PC-3 (cell line): ENCODE data around the gene AKR7A2. TPM values are rescaled to one million over a fixed set of nuclear protein-coding genes. Genes with fewer than 3 reads are reported as not detected.

Experiments used
- ATAC-seq: fragments of 200-7000 bp; cut with Tn5 transposase; 2 replicates; pipeline ENCODE4 v1.9.1; 2020; ENCODE audit warnings: mild to moderate bottlenecking, moderate library complexity
- BruUV-seq: library from RNA; stranded (reverse); fragments of 400-500 nt; replicated peaks from 2 replicates; lab custom pipeline; 2021; lab: Mats Ljungman, UMichigan
- CTCF ChIA-PET: fragments of 300-600 bp; sonication (Branson Sonifier 250); formaldehyde crosslinking; loops from one replicate; lab custom pipeline; 2022; ENCODE audit warnings: antibody characterized with exemption; lab: Charles Lee
- POLR2A ChIA-PET: fragments of 300-600 bp; sonication (Branson Sonifier 250); formaldehyde crosslinking; loops from one replicate; lab custom pipeline; 2022; ENCODE audit warnings: antibody characterized with exemption; ENCODE audit not compliant: unreplicated experiment; lab: Charles Lee
- DNase-seq: peaks from one replicate; pipeline ENCODE4 v3.0.0-alpha.2; 2015
- H2AFZ ChIP-seq: fragments of 300-600 bp; sonication (generic); 2 replicates; pipeline ENCODE4 v1.6.0; 2016; ENCODE audit warnings: antibody characterized with exemption, low read length
- H3F3A ChIP-seq: fragments of 300-600 bp; sonication (generic); one replicate; pipeline ENCODE4 v1.6.0; 2017; ENCODE audit warnings: antibody characterized with exemption, low read length, control low read depth, mild to moderate bottlenecking; ENCODE audit not compliant: unreplicated experiment
- H3K27ac ChIP-seq: fragments of 300-600 bp; sonication (generic); 2 replicates; pipeline ENCODE4 v1.5.1; 2016; ENCODE audit warnings: mild to moderate bottlenecking, low read length
- H3K27me3 ChIP-seq: fragments of 300-600 bp; sonication (generic); 2 replicates; pipeline ENCODE4 v1.6.1; 2016; ENCODE audit warnings: low read length, mixed read lengths
- H3K36me3 ChIP-seq: fragments of 300-600 bp; sonication (generic); 2 replicates; pipeline ENCODE4 v1.6.1; 2016; ENCODE audit warnings: low read depth, mixed run types, low read length, mixed read lengths
- H3K4me1 ChIP-seq: fragments of 300-600 bp; sonication (generic); 2 replicates; pipeline ENCODE4 v1.5.1; 2016; ENCODE audit warnings: low read length; ENCODE audit not compliant: insufficient read depth
- H3K4me2 ChIP-seq: fragments of 300-600 bp; sonication (generic); 2 replicates; pipeline ENCODE4 v1.6.0; 2016; ENCODE audit warnings: low read length
- H3K4me3 ChIP-seq: fragments of 300-600 bp; sonication (generic); 2 replicates; pipeline ENCODE4 v1.5.1; 2016; ENCODE audit warnings: mild to moderate bottlenecking, low read length, mixed read lengths
- H3K79me2 ChIP-seq: fragments of 300-600 bp; sonication (generic); 2 replicates; pipeline ENCODE4 v1.6.1; 2017; ENCODE audit warnings: low read length, mixed read lengths
- H3K9ac ChIP-seq: fragments of 300-600 bp; sonication (generic); 2 replicates; pipeline ENCODE4 v1.6.0; 2016; ENCODE audit warnings: mild to moderate bottlenecking, low read length
- H3K9me2 ChIP-seq: fragments of 300-600 bp; sonication (generic); replicated peaks from 2 replicates; pipeline ENCODE4 v1.6.1; 2016; ENCODE audit warnings: mixed run types, low read length, mixed read lengths
- H3K9me3 ChIP-seq: fragments of 300-600 bp; sonication (generic); 2 replicates; pipeline ENCODE4 v1.6.1; 2016; ENCODE audit warnings: low read length, mixed read lengths
- H4K20me1 ChIP-seq: fragments of 300-600 bp; sonication (generic); 2 replicates; pipeline ENCODE4 v1.6.1; 2016; ENCODE audit warnings: low read length, mixed read lengths
- EZH2 ChIP-seq: fragments of 300-600 bp; sonication (generic); IDR thresholded peaks from one replicate; pipeline ENCODE4 v1.6.1; 2017; ENCODE audit warnings: antibody characterized with exemption, mild to moderate bottlenecking, low read length; ENCODE audit not compliant: unreplicated experiment
- EZH2phosphoT487 ChIP-seq: fragments of 300-600 bp; sonication (generic); IDR thresholded peaks from 2 replicates; pipeline ENCODE4 v1.6.1; 2018; ENCODE audit warnings: mild to moderate bottlenecking, antibody characterized with exemption, low read length, borderline replicate concordance
- intact Hi-C: fragments of 100-400 bp; cut with micrococcal nuclease; formaldehyde crosslinking; loops from 2 replicates; pipeline ENCODE4 v1.9.0; 2023
- total RNA-seq: library from RNA; depleted of rRNA; stranded (reverse); fragments of >200 nt; gene quantifications from 2 replicates; pipeline ENCODE4 v1.2.3, GENCODE V29; 2014
- TF ChIP-seq, protein P1 (sequence below): fragments of 300-600 bp; sonication (generic); conservative IDR thresholded peaks from 2 replicates; pipeline ENCODE4 v1.5.1; 2017; ENCODE audit warnings: antibody characterized with exemption, low read depth, mild to moderate bottlenecking, low read length

The AKR7A2 gene
- total RNA-seq, 1 experiment from 2014 or later = 63.3 TPM

GRCh38 chr1:19268445-19268844, 43.5 kb downstream of the AKR7A2 start:
- Histone ChIP-seq H3K27ac (no peak overlapping the region), H3K4me1 (peaks cover 4% of the 10 kb centered on the region), H3F3A (no peaks in the 10 kb centered on the region), H3K36me3 (no peaks in the 10 kb centered on the region), H3K9me3 (no peaks in the 10 kb centered on the region), H3K4me3 (no peak overlapping the region), H3K9ac (no peak overlapping the region), H3K9me2 (no peaks in the 10 kb centered on the region), H3K4me2 (no peak overlapping the region), H3K27me3 (no peaks in the 10 kb centered on the region), H4K20me1 (no peaks in the 10 kb centered on the region), H3K79me2 (no peaks in the 10 kb centered on the region), H2AFZ (no peak overlapping the region)
- no peak for TF ChIP-seq EZH2
- TF ChIP-seq, protein P1, sequence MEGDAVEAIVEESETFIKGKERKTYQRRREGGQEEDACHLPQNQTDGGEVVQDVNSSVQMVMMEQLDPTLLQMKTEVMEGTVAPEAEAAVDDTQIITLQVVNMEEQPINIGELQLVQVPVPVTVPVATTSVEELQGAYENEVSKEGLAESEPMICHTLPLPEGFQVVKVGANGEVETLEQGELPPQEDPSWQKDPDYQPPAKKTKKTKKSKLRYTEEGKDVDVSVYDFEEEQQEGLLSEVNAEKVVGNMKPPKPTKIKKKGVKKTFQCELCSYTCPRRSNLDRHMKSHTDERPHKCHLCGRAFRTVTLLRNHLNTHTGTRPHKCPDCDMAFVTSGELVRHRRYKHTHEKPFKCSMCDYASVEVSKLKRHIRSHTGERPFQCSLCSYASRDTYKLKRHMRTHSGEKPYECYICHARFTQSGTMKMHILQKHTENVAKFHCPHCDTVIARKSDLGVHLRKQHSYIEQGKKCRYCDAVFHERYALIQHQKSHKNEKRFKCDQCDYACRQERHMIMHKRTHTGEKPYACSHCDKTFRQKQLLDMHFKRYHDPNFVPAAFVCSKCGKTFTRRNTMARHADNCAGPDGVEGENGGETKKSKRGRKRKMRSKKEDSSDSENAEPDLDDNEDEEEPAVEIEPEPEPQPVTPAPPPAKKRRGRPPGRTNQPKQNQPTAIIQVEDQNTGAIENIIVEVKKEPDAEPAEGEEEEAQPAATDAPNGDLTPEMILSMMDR = no peak
- no peak for TF ChIP-seq EZH2phosphoT487
- DNase-seq = no peak
- no TSS peak for BruUV-seq
- intact Hi-C loops = no loop called here
- ChIA-PET POLR2A (no interaction called here), CTCF (no interaction called here)
- ATAC-seq = no peak

- no peak overlapping the region for H3K27ac ChIP-seq
- ATAC-seq = no peak
- no peaks in the 10 kb centered on the region for H3K79me2 ChIP-seq
- no peaks in the 10 kb centered on the region for H4K20me1 ChIP-seq
- H2AFZ ChIP-seq = no peak overlapping the region
- no peaks in the 10 kb centered on the region for H3K27me3 ChIP-seq
- H3K9ac ChIP-seq = no peak overlapping the region
- TF ChIP-seq, protein P1 = no peak
- TF ChIP-seq EZH2 (no peak), EZH2phosphoT487 (no peak)
- POLR2A ChIA-PET = no interaction called here
- no peak for DNase-seq
- no peaks in the 10 kb centered on the region for H3K9me3 ChIP-seq
- H3K9me2 ChIP-seq = no peaks in the 10 kb centered on the region
- BruUV-seq = no TSS peak
- H3K36me3 ChIP-seq = peaks cover 19% of the 10 kb centered on the region
- no peak overlapping the region for H3K4me2 ChIP-seq
- intact Hi-C loops = no loop called here
- no peak overlapping the region for H3K4me3 ChIP-seq
- no peaks in the 10 kb centered on the region for H3K4me1 ChIP-seq
- CTCF ChIA-PET = no interaction called here
- H3F3A ChIP-seq = no peaks in the 10 kb centered on the region
Observed at GRCh38 chr1:19262744-19263143, 49.2 kb downstream of the AKR7A2 start.

DNA sequence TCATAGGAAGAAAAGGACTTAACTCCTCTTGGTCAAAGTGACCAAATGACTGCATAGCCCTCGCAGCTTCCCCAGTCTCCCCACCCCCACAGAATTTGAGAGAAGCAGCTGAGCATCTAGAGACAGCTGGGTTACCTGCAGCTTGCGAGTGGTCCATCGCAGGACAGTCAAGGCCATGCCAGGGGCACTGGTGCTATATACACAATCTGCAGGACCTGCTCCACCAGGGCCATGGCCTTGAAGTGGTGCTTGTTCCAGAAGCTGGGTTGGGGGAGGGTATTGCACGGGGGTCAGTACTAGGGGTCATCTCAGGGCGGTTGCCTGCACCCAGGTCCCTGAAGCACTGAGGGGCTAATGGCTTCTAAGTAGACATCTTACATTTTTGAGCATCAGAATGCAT, 49.9 kb downstream of the AKR7A2 start:
- DNase-seq (no peak), ATAC-seq (no peak)
- CTCF ChIA-PET = no interaction called here
- Histone ChIP-seq H3K27me3 (no peaks in the 10 kb centered on the region), H3K9ac (no peak overlapping the region), H2AFZ (no peak overlapping the region), H4K20me1 (no peaks in the 10 kb centered on the region), H3K4me1 (no peaks in the 10 kb centered on the region), H3K27ac (no peak overlapping the region), H3K9me3 (no peaks in the 10 kb centered on the region), H3K79me2 (no peaks in the 10 kb centered on the region), H3K36me3 (peaks cover 26% of the 10 kb centered on the region), H3K9me2 (no peaks in the 10 kb centered on the region), H3F3A (no peaks in the 10 kb centered on the region), H3K4me2 (no peak overlapping the region), H3K4me3 (no peak overlapping the region)
- POLR2A ChIA-PET = no interaction called here
- TF ChIP-seq, protein P1 = no peak
- TF ChIP-seq EZH2phosphoT487 (no peak), EZH2 (no peak)
- intact Hi-C loops = no loop called here
- BruUV-seq = no TSS peak
